ENCODE data around the gene TGM1.
"Not testable (repeated sequence)": the region's sequence is repeated elsewhere in the genome, so short reads cannot be mapped to it uniquely, and the experiment has no call there.

- TF ChIP-seq CTCF, EZH2phosphoT487, EZH2 (IDR thresholded peaks at IDR 0.05): not testable (repeated sequence)
Measured at GRCh38 chr14:24216876-24217275, 46.1 kb downstream of the TGM1 start.

All from neural progenitor cell (in vitro differentiated cells).